HepG2 (cell line): Measurements from ENCODE around the gene ZSWIM5. TPM values are rescaled to one million over a fixed set of nuclear protein-coding genes. Genes with fewer than 3 reads are reported as not detected.

Source experiments
- ARNTL ChIP-seq: sonication (generic); formaldehyde crosslinking; IDR thresholded peaks from 2 replicates; pipeline ENCODE4 v1.4.0; 2020; ENCODE audit warnings: mild to moderate bottlenecking, missing genetic modification reagents
- ASH2L ChIP-seq: fragments of 300-600, 200-600 bp; sonication (generic); IDR thresholded peaks from 2 replicates; pipeline ENCODE4 v1.7.0; 2017; ENCODE audit warnings: low read depth, mild to moderate bottlenecking, moderate library complexity, mixed read lengths, low read length; ENCODE audit not compliant: insufficient read length
- ATF1 ChIP-seq: IDR thresholded peaks from 2 replicates; pipeline ENCODE4 v1.6.1; 2016; ENCODE audit warnings: mild to moderate bottlenecking, control low read depth
- E2F5 ChIP-seq: sonication (generic); formaldehyde crosslinking; conservative IDR thresholded peaks from 2 replicates; pipeline ENCODE4 v1.4.0; 2020; ENCODE audit warnings: missing genetic modification reagents
- HOXA9 ChIP-seq: sonication (generic); formaldehyde crosslinking; IDR thresholded peaks from 2 replicates; pipeline ENCODE4 v1.8.1; 2022; ENCODE audit warnings: missing genetic modification reagents, mild to moderate bottlenecking, moderate library complexity, borderline replicate concordance
- PLSCR1 ChIP-seq: sonication (generic); formaldehyde crosslinking; IDR thresholded peaks from 2 replicates; pipeline ENCODE4 v1.5.0; 2020; ENCODE audit warnings: missing genetic modification reagents, mild to moderate bottlenecking, borderline replicate concordance
- SAP130 ChIP-seq: IDR thresholded peaks from 2 replicates; pipeline ENCODE4 v1.6.1; 2016; ENCODE audit warnings: low read depth
- SP2 ChIP-seq: sonication (generic); formaldehyde crosslinking; IDR thresholded peaks from 2 replicates; pipeline ENCODE4 v1.5.1; 2020; ENCODE audit warnings: mild to moderate bottlenecking, missing genetic modification reagents
- TARDBP ChIP-seq: sonication (generic); formaldehyde crosslinking; IDR thresholded peaks from 2 replicates; pipeline ENCODE4 v1.8.0; 2022; ENCODE audit warnings: mild to moderate bottlenecking, missing genetic modification reagents
- UBTF ChIP-seq: sonication (generic); formaldehyde crosslinking; IDR thresholded peaks from 2 replicates; pipeline ENCODE4 v1.4.0; 2020; ENCODE audit warnings: mild to moderate bottlenecking, missing genetic modification reagents
- YEATS4 ChIP-seq: sonication (generic); formaldehyde crosslinking; IDR thresholded peaks from 2 replicates; pipeline ENCODE4 v1.4.0; 2020; ENCODE audit warnings: missing genetic modification reagents, borderline replicate concordance
- ZC3H13 ChIP-seq: sonication (generic); formaldehyde crosslinking; IDR thresholded peaks from 2 replicates; pipeline ENCODE4 v1.8.1; 2023; ENCODE audit warnings: mild to moderate bottlenecking, missing genetic modification reagents, moderate library complexity
- ZNF777 ChIP-seq: sonication (generic); formaldehyde crosslinking; IDR thresholded peaks from 2 replicates; pipeline ENCODE4 v1.4.0; 2020; ENCODE audit warnings: missing genetic modification reagents
- polyA plus RNA-seq, 8 experiments: library from polyadenylated mRNA; depleted of rRNA in 3 of 8; stranded (reverse) in 7 of 8; unstranded in 1 of 8; fragments of >200 nt; fragmentation: Illumina TruSeq in 4 of 8; extraction: Trizol in 4 of 8; gene quantifications; 2 replicates each; pipeline versions ENCODE4 v1.2.1 to v1.2.3, GENCODE V29; 2011 to 2016; ENCODE audit warnings: low read depth in 4 of 8, missing spikeins in 1 of 8, mixed read lengths in 1 of 8; ENCODE audit not compliant: insufficient read depth in 1 of 8
- total RNA-seq, 5 experiments: library from RNA; depleted of rRNA; stranded (reverse); fragments of >200 nt; fragmentation: Illumina TruSeq; extraction: Trizol; gene quantifications; 2 replicates each; pipeline ENCODE4 v1.2.3, GENCODE V29; 2016; ENCODE audit warnings: low read depth in 1 of 5
- TF ChIP-seq, protein P1 (sequence below): sonication (generic); formaldehyde crosslinking; IDR thresholded peaks from 2 replicates; pipeline ENCODE4 v1.4.0; 2020; ENCODE audit warnings: missing genetic modification reagents
- TF ChIP-seq, protein P2 (sequence below): sonication (generic); formaldehyde crosslinking; IDR thresholded peaks from 2 replicates; pipeline ENCODE4 v1.4.0; 2020; ENCODE audit warnings: missing genetic modification reagents, borderline replicate concordance
- TF ChIP-seq, protein P3 (sequence below): fragments of 450-650 bp; IDR thresholded peaks from 2 replicates; pipeline ENCODE4 v1.6.1; 2016

ZSWIM5 gene
- total and polyA plus RNA-seq, 2 of the 13 experiments (the other 11 are each of a cell fraction or from before 2014, with no cell fraction given), result 11.0 to 20.6 TPM

DNA sequence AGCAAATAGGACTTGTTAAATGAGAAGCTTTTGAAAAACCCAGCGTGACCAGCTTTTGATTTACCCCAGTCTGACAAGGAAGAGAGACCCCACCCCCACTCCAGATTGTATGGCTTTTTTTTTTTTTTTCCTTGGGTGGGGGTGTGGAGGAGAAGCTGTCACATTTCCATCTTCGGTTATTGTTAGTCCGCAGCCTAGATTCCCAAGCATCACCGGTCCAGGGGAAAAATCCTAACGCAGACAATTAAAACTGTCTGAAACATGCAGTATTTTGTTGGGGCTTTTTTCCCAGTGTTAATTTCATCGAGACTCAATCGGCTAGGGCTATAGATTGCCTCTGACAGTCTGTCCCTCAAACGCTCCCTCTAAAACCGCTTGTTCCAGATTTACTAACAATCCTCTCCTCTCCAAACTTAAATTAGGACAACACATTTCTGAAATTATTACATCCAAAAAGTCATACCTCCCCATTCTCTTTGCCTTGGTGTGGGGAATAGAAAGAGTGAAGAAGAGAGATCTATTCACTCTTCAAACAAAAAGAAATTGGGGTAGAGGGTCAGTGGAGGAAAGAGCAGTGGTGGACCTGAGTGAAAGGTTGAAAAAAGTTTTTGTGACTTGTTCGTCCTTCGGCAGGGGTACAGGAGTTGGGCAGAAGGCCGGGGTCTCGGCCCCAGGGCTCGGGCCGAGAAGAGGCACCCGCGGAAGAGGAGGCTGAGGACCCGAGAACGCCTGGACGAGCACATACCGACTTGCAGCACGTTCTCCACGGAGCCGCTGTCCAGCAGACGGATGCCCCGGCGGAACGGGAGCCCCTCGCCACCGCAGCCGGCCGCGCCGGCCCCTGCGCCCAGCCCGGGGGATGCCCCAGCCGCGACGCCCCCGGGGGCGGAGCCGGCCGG, 1.1 kb downstream of the ZSWIM5 start (continued):
- TF ChIP-seq, protein P1, sequence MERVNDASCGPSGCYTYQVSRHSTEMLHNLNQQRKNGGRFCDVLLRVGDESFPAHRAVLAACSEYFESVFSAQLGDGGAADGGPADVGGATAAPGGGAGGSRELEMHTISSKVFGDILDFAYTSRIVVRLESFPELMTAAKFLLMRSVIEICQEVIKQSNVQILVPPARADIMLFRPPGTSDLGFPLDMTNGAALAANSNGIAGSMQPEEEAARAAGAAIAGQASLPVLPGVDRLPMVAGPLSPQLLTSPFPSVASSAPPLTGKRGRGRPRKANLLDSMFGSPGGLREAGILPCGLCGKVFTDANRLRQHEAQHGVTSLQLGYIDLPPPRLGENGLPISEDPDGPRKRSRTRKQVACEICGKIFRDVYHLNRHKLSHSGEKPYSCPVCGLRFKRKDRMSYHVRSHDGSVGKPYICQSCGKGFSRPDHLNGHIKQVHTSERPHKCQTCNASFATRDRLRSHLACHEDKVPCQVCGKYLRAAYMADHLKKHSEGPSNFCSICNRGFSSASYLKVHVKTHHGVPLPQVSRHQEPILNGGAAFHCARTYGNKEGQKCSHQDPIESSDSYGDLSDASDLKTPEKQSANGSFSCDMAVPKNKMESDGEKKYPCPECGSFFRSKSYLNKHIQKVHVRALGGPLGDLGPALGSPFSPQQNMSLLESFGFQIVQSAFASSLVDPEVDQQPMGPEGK, result peak; percentile 62
- TF ChIP-seq SP2, result no peak
- peak; percentile 0; the same call in 1 of the 2 replicates for TF ChIP-seq ZNF777
- TF ChIP-seq ATF1 (CRISPR knock-in tag), result 0 out of 2 replicates have a peak, but pooled peaks have one; percentile 16
- TF ChIP-seq E2F5 (CRISPR knock-in tag), result no peak
- TF ChIP-seq SAP130 (CRISPR knock-in tag), result peak; percentile 6; the same call in 1 of the 2 replicates
- 0 out of 2 replicates have a peak, but pooled peaks have one; percentile 11 for TF ChIP-seq YEATS4 (CRISPR knock-in tag)
- TF ChIP-seq UBTF (CRISPR knock-in tag), result 0 out of 2 replicates have a peak, but pooled peaks have one; percentile 8
- 0 out of 2 replicates have a peak, but pooled peaks have one; percentile 16 for TF ChIP-seq HOXA9 (CRISPR knock-in tag)
- TF ChIP-seq TARDBP (CRISPR knock-in tag), result 0 out of 2 replicates have a peak, but pooled peaks have one; percentile 15
- TF ChIP-seq, protein P2, sequence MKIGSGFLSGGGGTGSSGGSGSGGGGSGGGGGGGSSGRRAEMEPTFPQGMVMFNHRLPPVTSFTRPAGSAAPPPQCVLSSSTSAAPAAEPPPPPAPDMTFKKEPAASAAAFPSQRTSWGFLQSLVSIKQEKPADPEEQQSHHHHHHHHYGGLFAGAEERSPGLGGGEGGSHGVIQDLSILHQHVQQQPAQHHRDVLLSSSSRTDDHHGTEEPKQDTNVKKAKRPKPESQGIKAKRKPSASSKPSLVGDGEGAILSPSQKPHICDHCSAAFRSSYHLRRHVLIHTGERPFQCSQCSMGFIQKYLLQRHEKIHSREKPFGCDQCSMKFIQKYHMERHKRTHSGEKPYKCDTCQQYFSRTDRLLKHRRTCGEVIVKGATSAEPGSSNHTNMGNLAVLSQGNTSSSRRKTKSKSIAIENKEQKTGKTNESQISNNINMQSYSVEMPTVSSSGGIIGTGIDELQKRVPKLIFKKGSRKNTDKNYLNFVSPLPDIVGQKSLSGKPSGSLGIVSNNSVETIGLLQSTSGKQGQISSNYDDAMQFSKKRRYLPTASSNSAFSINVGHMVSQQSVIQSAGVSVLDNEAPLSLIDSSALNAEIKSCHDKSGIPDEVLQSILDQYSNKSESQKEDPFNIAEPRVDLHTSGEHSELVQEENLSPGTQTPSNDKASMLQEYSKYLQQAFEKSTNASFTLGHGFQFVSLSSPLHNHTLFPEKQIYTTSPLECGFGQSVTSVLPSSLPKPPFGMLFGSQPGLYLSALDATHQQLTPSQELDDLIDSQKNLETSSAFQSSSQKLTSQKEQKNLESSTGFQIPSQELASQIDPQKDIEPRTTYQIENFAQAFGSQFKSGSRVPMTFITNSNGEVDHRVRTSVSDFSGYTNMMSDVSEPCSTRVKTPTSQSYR (CRISPR knock-in tag), result peak; percentile 61; the same call in 1 of the 2 replicates
- TF ChIP-seq, protein P3, sequence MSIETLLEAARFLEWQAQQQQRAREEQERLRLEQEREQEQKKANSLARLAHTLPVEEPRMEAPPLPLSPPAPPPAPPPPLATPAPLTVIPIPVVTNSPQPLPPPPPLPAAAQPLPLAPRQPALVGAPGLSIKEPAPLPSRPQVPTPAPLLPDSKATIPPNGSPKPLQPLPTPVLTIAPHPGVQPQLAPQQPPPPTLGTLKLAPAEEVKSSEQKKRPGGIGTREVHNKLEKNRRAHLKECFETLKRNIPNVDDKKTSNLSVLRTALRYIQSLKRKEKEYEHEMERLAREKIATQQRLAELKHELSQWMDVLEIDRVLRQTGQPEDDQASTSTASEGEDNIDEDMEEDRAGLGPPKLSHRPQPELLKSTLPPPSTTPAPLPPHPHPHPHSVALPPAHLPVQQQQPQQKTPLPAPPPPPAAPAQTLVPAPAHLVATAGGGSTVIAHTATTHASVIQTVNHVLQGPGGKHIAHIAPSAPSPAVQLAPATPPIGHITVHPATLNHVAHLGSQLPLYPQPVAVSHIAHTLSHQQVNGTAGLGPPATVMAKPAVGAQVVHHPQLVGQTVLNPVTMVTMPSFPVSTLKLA, result no peak
- TF ChIP-seq ZC3H13 (CRISPR knock-in tag), result peak; percentile 54; the same call in 1 of the 2 replicates
- TF ChIP-seq PLSCR1 (CRISPR knock-in tag), result no peak
- TF ChIP-seq ARNTL (CRISPR knock-in tag), result no peak
- TF ChIP-seq ASH2L, result peak; percentile 41
